Measurements from ENCODE around the gene FOXG1. TPM values are rescaled to one million over a fixed set of nuclear protein-coding genes. Genes with fewer than 3 reads are reported as not detected.

FOXG1 gene
- total and polyA plus RNA-seq, 9 of the 15 experiments (the other 6 are each of a cell fraction or from before 2014, with no cell fraction given): 0.56 to 3.7 (median 0.85) TPM

- peak; percentile 34 for TF ChIP-seq CCNT2 (IDR thresholded peaks at IDR 0.05; ENCODE audit: borderline replicate concordance, extremely low read depth, insufficient read length, low read depth, low read length)
- TF ChIP-seq, protein P1, sequence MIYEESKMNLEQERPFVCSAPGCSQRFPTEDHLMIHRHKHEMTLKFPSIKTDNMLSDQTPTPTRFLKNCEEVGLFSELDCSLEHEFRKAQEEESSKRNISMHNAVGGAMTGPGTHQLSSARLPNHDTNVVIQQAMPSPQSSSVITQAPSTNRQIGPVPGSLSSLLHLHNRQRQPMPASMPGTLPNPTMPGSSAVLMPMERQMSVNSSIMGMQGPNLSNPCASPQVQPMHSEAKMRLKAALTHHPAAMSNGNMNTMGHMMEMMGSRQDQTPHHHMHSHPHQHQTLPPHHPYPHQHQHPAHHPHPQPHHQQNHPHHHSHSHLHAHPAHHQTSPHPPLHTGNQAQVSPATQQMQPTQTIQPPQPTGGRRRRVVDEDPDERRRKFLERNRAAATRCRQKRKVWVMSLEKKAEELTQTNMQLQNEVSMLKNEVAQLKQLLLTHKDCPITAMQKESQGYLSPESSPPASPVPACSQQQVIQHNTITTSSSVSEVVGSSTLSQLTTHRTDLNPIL (CRISPR knock-in tag; IDR thresholded peaks at IDR 0.05): no peak
- TF ChIP-seq BRF1 (IDR thresholded peaks at IDR 0.05; ENCODE audit: borderline replicate concordance, extremely low read depth, insufficient read length): no peak
- no peak for TF ChIP-seq TFAM (CRISPR knock-in tag; conservative IDR thresholded peaks at IDR 0.05)
- peak; percentile 39; the same call in 1 of the 2 replicates for TF ChIP-seq EP400 (IDR thresholded peaks at IDR 0.05)
- TF ChIP-seq NFIC (IDR thresholded peaks at IDR 0.05): peak; percentile 42; the same call in 1 of the 2 replicates
- no peak for TF ChIP-seq FOXO4 (CRISPR knock-in tag; IDR thresholded peaks at IDR 0.05)
- peak; percentile 80 for TF ChIP-seq RBFOX2 (IDR thresholded peaks at IDR 0.05; ENCODE audit: low read depth, low read length)
- no peak for TF ChIP-seq NR2C1 (IDR thresholded peaks at IDR 0.05)
- TF ChIP-seq NR2C1 (tag; IDR thresholded peaks at IDR 0.05): no peak
- TF ChIP-seq, protein P2, sequence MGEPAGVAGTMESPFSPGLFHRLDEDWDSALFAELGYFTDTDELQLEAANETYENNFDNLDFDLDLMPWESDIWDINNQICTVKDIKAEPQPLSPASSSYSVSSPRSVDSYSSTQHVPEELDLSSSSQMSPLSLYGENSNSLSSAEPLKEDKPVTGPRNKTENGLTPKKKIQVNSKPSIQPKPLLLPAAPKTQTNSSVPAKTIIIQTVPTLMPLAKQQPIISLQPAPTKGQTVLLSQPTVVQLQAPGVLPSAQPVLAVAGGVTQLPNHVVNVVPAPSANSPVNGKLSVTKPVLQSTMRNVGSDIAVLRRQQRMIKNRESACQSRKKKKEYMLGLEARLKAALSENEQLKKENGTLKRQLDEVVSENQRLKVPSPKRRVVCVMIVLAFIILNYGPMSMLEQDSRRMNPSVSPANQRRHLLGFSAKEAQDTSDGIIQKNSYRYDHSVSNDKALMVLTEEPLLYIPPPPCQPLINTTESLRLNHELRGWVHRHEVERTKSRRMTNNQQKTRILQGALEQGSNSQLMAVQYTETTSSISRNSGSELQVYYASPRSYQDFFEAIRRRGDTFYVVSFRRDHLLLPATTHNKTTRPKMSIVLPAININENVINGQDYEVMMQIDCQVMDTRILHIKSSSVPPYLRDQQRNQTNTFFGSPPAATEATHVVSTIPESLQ (CRISPR knock-in tag; IDR thresholded peaks at IDR 0.05): no peak
Observed at GRCh38 chr14:28767853-28768741, 1.5 kb downstream of the FOXG1 start (continued).
